Trophoblast cell (in vitro differentiated cells and primary cell): ENCODE measurements around the gene CYP26C1.
A peak's percentile ranks its signal among the peaks of the same experiment; 100 is the strongest.

ENCODE experiments used
- DNase-seq, 2 donors: peaks; one replicate each; pipeline ENCODE4 v3.0.0-alpha.2; 2016
- H2AFZ ChIP-seq: 2 replicates; pipeline ENCODE4 v1.6.1; 2013; ENCODE audit warnings: low read length, moderate library complexity, mild to moderate bottlenecking; ENCODE audit not compliant: insufficient read depth, poor library complexity
- H2AK5ac ChIP-seq: 2 replicates; pipeline ENCODE4 v1.6.1; 2013; ENCODE audit warnings: mild to moderate bottlenecking, low read length
- H2BK120ac ChIP-seq: 2 replicates; pipeline ENCODE4 v1.6.1; 2013; ENCODE audit warnings: low read length, mild to moderate bottlenecking, moderate library complexity; ENCODE audit not compliant: insufficient read depth, poor library complexity
- H2BK12ac ChIP-seq: 2 replicates; pipeline ENCODE4 v1.6.1; 2013; ENCODE audit warnings: mild to moderate bottlenecking, low read length, moderate library complexity
- H2BK5ac ChIP-seq: 2 replicates; pipeline ENCODE4 v1.6.1; 2013; ENCODE audit warnings: low read length, low read depth, moderate library complexity, mild to moderate bottlenecking; ENCODE audit not compliant: poor library complexity
- H3K14ac ChIP-seq: 2 replicates; pipeline ENCODE4 v1.6.1; 2013; ENCODE audit warnings: mild to moderate bottlenecking, low read length
- H3K18ac ChIP-seq: 2 replicates; pipeline ENCODE4 v1.6.1; 2013; ENCODE audit warnings: mild to moderate bottlenecking, low read length
- H3K23ac ChIP-seq: 2 replicates; pipeline ENCODE4 v1.6.1; 2013; ENCODE audit warnings: low read length
- H3K27ac ChIP-seq: 2 replicates; pipeline ENCODE4 v1.5.1; 2013; ENCODE audit warnings: low read depth, mild to moderate bottlenecking, inconsistent platforms, low read length, moderate library complexity
- H3K27me3 ChIP-seq: 2 replicates; pipeline ENCODE4 v1.6.1; 2013; ENCODE audit warnings: inconsistent platforms, mild to moderate bottlenecking, low read length, moderate library complexity; ENCODE audit not compliant: insufficient read depth
- H3K36me3 ChIP-seq, 2 experiments: 1 replicate in 1 of 2; 2 replicates in 1 of 2; pipeline ENCODE4 v1.6.1; 2013; ENCODE audit warnings: low read length in 2 of 2, mild to moderate bottlenecking in 2 of 2, moderate library complexity in 1 of 2; ENCODE audit not compliant: insufficient read depth in 2 of 2, control insufficient read depth in 1 of 2
- H3K4ac ChIP-seq: 2 replicates; pipeline ENCODE4 v1.6.1; 2013; ENCODE audit warnings: low read depth, mild to moderate bottlenecking, low read length, moderate library complexity
- H3K4me1 ChIP-seq, 2 experiments: 1 replicate in 1 of 2; 2 replicates in 1 of 2; pipeline ENCODE4 v1.6.1; 2013; ENCODE audit warnings: low read length in 2 of 2, mild to moderate bottlenecking in 2 of 2, moderate library complexity in 1 of 2; ENCODE audit not compliant: insufficient read depth in 2 of 2, control insufficient read depth in 1 of 2
- H3K4me2 ChIP-seq: 2 replicates; pipeline ENCODE4 v1.6.1; 2013; ENCODE audit warnings: inconsistent platforms, mild to moderate bottlenecking, low read length, moderate library complexity
- H3K4me3 ChIP-seq: 2 replicates; pipeline ENCODE4 v1.5.1; 2013; ENCODE audit warnings: mild to moderate bottlenecking, low read depth, low read length, inconsistent platforms
- H3K79me1 ChIP-seq: one replicate; pipeline ENCODE4 v1.6.1; 2013; ENCODE audit warnings: low read length
- H3K79me2 ChIP-seq: 2 replicates; pipeline ENCODE4 v1.6.1; 2013; ENCODE audit warnings: low read length, mild to moderate bottlenecking; ENCODE audit not compliant: control insufficient read depth, insufficient read depth, poor library complexity
- H3K9ac ChIP-seq: 2 replicates; pipeline ENCODE4 v1.6.1; 2013; ENCODE audit warnings: mild to moderate bottlenecking, low read length
- H3K9me3 ChIP-seq: 2 replicates; pipeline ENCODE4 v1.6.1; 2013; ENCODE audit warnings: low read depth, mild to moderate bottlenecking, control low read depth, inconsistent platforms, low read length; ENCODE audit not compliant: insufficient read depth
- H4K12ac ChIP-seq: 2 replicates; pipeline ENCODE4 v1.6.1; 2013; ENCODE audit warnings: low read depth, mild to moderate bottlenecking, low read length, moderate library complexity
- H4K8ac ChIP-seq: 2 replicates; pipeline ENCODE4 v1.6.1; 2013; ENCODE audit warnings: low read depth, mild to moderate bottlenecking, low read length, moderate library complexity
- H4K91ac ChIP-seq: one replicate; pipeline ENCODE4 v1.6.1; 2013; ENCODE audit warnings: low read depth, mild to moderate bottlenecking, low read length, moderate library complexity
- WGBS: extraction: QIAGEN DNeasy Blood & Tissue Kit; methylation state at CpG from one replicate; pipeline ENCODE4 v1.1.7; 2013; ENCODE audit warnings: missing lambda C conversion rate; ENCODE audit not compliant: insufficient read length, insufficient coverage; ENCODE audit errors: extremely low coverage; 5-methylcytosine and 5-hydroxymethylcytosine counted together

CYP26C1 gene

DNA sequence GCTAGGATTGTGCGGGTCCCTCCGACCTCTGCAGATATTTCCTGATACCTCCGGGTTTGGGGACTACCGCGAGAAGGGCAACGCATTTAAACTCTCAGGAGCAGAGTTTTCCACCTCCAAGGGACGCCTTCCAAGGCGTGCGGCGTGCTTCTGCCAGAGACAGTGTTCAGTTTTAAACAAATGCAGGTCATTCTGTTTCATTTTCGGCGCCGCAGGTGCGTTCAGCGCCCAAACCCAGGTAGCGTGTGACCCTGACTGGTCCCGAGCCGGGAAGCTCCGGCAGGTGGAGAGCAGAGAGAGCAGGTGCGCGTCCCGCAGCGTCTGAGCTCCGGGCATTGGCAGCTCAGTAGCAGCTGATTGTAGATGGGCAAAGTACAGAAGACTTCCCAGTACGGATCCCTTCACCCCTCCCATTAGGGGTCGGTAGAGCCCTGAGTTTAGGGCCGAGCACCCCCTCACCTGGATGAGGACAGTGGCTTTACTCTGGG is 11.7 kb downstream of the CYP26C1 start:
- no peak overlapping the region for H3K9ac ChIP-seq
- peak overlapping the region; percentile 27 for H3K4me3 ChIP-seq
- H4K12ac ChIP-seq = no peak overlapping the region
- H3K4me1 ChIP-seq = peaks cover 25 to 41% of the 10 kb centered on the region in 2 experiments
- H3K4ac ChIP-seq = no peak overlapping the region
- H3K14ac ChIP-seq = no peak overlapping the region
- peaks cover 2% of the 10 kb centered on the region for H3K9me3 ChIP-seq
- H3K18ac ChIP-seq = no peak overlapping the region
- no peak overlapping the region for H2BK5ac ChIP-seq
- peaks cover 65% of the 10 kb centered on the region for H3K27me3 ChIP-seq
- no peak overlapping the region for H3K27ac ChIP-seq
- no peak overlapping the region for H4K91ac ChIP-seq
- H3K4me2 ChIP-seq = peak overlapping the region; percentile 84
- no peaks in the 10 kb centered on the region for H3K36me3 ChIP-seq
- no peak overlapping the region for H2AK5ac ChIP-seq
- peaks cover 12% of the 10 kb centered on the region for H3K79me1 ChIP-seq
- H2AFZ ChIP-seq = no peak overlapping the region
- no CpG with 5 or more reads among the region's 27 CpGs for WGBS
- H3K23ac ChIP-seq = no peak overlapping the region
- H4K8ac ChIP-seq = no peak overlapping the region
- no peak overlapping the region for H2BK12ac ChIP-seq
- peaks cover 5% of the 10 kb centered on the region for H3K79me2 ChIP-seq
- DNase-seq = peak; percentile 50 to 64
- H2BK120ac ChIP-seq = no peak overlapping the region

DNA sequence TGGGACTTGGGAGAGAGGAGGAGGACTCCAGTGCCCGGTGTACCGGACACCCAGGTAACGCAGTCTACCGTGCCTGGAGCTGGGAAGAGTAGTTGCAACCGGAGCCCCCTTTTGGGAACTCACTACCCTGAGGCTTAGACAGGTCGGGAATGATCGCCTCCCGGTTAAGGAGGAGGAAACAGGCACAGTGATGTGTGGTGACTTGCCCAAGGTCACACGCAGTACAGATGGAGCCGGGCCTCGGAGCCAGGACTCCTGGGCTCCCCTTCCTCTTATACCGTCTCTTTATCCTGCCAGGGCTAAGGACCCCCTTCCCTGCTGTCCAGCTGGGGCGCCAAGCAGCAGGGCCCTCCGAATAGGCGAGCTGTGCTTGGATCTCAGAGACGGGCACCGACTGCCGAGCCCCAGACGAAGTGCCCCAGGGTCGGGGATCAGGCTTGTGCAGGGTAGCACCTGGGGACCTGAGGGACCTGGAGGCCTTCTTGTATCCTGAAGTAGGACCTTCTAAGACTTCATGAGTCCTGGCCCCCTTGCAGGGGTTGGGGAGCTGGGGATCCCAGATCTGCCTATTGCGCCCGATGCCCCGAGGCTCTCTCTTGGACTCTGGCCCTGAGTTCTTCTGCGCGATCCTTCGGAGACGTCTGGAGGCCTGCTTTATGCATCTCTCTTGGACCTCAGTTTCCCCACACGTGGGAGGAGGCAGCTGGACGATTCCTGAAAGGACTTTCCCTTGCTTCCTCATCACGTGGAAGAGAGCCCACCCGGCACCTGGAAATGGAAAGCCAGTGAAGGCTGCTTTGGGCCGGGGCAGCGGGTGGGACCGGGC is 12.3 kb downstream of the CYP26C1 start:
- no peak overlapping the region for H3K27ac ChIP-seq
- H2AFZ ChIP-seq = no peak overlapping the region
- no peak overlapping the region for H3K9ac ChIP-seq
- WGBS = no CpG with 5 or more reads among the region's 34 CpGs
- no peak overlapping the region for H4K8ac ChIP-seq
- no peak overlapping the region for H2BK120ac ChIP-seq
- H3K14ac ChIP-seq = no peak overlapping the region
- H3K4me3 ChIP-seq = peak overlapping the region; percentile 69
- peaks cover 12% of the 10 kb centered on the region for H3K79me1 ChIP-seq
- peaks cover 5% of the 10 kb centered on the region for H3K79me2 ChIP-seq
- H3K4ac ChIP-seq = no peak overlapping the region
- H4K12ac ChIP-seq = no peak overlapping the region
- peaks cover 25 to 41% of the 10 kb centered on the region in 2 experiments for H3K4me1 ChIP-seq
- H3K9me3 ChIP-seq = peaks cover 2% of the 10 kb centered on the region
- no peak overlapping the region for H2BK12ac ChIP-seq
- H2BK5ac ChIP-seq = no peak overlapping the region
- no peak overlapping the region for H2AK5ac ChIP-seq
- no peak overlapping the region for H4K91ac ChIP-seq
- no peaks in the 10 kb centered on the region for H3K36me3 ChIP-seq
- H3K27me3 ChIP-seq = peaks cover 59% of the 10 kb centered on the region
- DNase-seq = no peak
- no peak overlapping the region for H3K18ac ChIP-seq
- H3K23ac ChIP-seq = no peak overlapping the region
- H3K4me2 ChIP-seq = peak overlapping the region; percentile 93

DNA sequence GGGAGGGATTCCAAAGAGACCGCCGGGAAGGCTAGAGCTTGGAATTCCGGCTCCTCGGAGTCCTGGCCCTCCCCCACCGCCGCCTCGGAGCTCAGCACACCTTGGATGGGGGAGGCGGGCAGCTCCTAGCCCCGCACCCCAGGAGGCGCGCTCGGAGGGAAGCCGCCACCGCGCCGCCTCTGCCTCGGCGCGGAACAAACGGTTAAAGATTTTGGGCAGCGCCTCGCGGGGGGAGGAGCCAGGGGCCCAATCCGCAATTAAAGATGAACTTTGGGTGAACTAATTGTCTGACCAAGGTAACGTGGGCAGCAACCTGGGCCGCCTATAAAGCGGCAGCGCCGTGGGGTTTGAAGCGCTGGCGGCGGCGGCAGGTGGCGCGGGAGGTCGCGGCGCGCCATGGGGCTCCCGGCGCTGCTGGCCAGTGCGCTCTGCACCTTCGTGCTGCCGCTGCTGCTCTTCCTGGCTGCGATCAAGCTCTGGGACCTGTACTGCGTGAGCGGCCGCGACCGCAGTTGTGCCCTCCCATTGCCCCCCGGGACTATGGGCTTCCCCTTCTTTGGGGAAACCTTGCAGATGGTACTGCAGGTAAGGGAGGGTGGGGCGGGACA is 13.0 kb downstream of the CYP26C1 start, which contains the start of gene CYP26A1:
TSS of gene CYP26A1 (plus strand) at position 355 of the 608 bp plus-strand sequence. CDS start at position 397, 42 bp downstream.
- H4K91ac ChIP-seq = no peak within 1 kb of the TSS
- peaks cover 12% of the 10 kb centered on the region for H3K79me1 ChIP-seq
- WGBS = no CpG with 5 or more reads among the region's 52 CpGs
- peak in 1 of 2 donors; percentile 43 for DNase-seq
- H3K36me3 ChIP-seq = no peaks in the 10 kb centered on the region
- H3K79me2 ChIP-seq = peaks cover 5% of the 10 kb centered on the region
- peaks cover 52% of the 10 kb centered on the region for H3K27me3 ChIP-seq
- peaks cover 25 to 39% of the 10 kb centered on the region in 2 experiments for H3K4me1 ChIP-seq
- no peak within 1 kb of the TSS for H3K23ac ChIP-seq
- peak within 1 kb of the TSS; percentile 6 for H3K9ac ChIP-seq
- H2BK120ac ChIP-seq = peak within 1 kb of the TSS; percentile 18
- no peak within 1 kb of the TSS for H3K27ac ChIP-seq
- peak within 1 kb of the TSS; percentile 93 for H3K4me2 ChIP-seq
- no peak within 1 kb of the TSS for H2BK12ac ChIP-seq
- peak within 1 kb of the TSS; percentile 42 for H3K14ac ChIP-seq
- peak within 1 kb of the TSS; percentile 56 for H3K18ac ChIP-seq
- peaks cover 2% of the 10 kb centered on the region for H3K9me3 ChIP-seq
- H2AFZ ChIP-seq = peak within 1 kb of the TSS; percentile 62
- H3K4me3 ChIP-seq = peak within 1 kb of the TSS; percentile 69
- no peak within 1 kb of the TSS for H2AK5ac ChIP-seq
- peak within 1 kb of the TSS; percentile 20 for H3K4ac ChIP-seq
- H2BK5ac ChIP-seq = no peak within 1 kb of the TSS
- H4K12ac ChIP-seq = no peak within 1 kb of the TSS
- H4K8ac ChIP-seq = peak within 1 kb of the TSS; percentile 47

DNA sequence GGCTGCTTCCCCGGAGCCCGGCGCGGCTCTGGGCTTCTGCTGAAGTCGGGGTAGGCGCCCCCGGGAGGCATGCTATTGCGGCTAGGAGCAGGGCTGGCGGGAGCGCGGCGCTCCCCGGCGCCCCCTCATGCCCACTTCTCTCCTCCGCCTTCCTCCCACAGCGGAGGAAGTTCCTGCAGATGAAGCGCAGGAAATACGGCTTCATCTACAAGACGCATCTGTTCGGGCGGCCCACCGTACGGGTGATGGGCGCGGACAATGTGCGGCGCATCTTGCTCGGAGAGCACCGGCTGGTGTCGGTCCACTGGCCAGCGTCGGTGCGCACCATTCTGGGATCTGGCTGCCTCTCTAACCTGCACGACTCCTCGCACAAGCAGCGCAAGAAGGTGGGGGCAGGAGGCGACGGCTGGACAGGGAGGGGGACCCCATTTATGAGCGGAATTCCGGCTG is 13.6 kb downstream of the CYP26C1 start:
- Histone ChIP-seq H2BK5ac (no peak overlapping the region), H2BK120ac (peak overlapping the region; percentile 18), H3K4ac (peak overlapping the region; percentile 20), H2BK12ac (no peak overlapping the region), H3K4me2 (peak overlapping the region; percentile 93), H3K36me3 (no peaks in the 10 kb centered on the region), H2AK5ac (no peak overlapping the region), H4K91ac (no peak overlapping the region), H4K12ac (no peak overlapping the region), H3K27me3 (peaks cover 46% of the 10 kb centered on the region), H3K79me1 (peaks cover 12% of the 10 kb centered on the region), H3K9me3 (peaks cover 2% of the 10 kb centered on the region), H3K14ac (peak overlapping the region; percentile 42), H3K9ac (peak overlapping the region; percentile 6), H3K23ac (no peak overlapping the region), H4K8ac (peak overlapping the region; percentile 47), H3K4me3 (peak overlapping the region; percentile 69), H2AFZ (peak overlapping the region; percentile 62), H3K18ac (peak overlapping the region; percentile 56), H3K4me1 (peaks cover 25 to 37% of the 10 kb centered on the region in 2 experiments), H3K27ac (no peak overlapping the region), H3K79me2 (peaks cover 5% of the 10 kb centered on the region)
- no peak for DNase-seq
- WGBS = no CpG with 5 or more reads among the region's 40 CpGs
